Naive thymus-derived CD4-positive, alpha-beta T cell (primary cell): ENCODE data around the gene SNRPD2. TPM values are rescaled to one million over a fixed set of nuclear protein-coding genes. Genes with fewer than 3 reads are reported as not detected.

Experiments used
- ATAC-seq: fragments of 150-1000 bp; cut with Tn5 transposase; 2 replicates; pipeline ENCODE4 v1.10.0; 2021; ENCODE audit warnings: mild to moderate bottlenecking, moderate library complexity
- CTCF ChIA-PET: fragments of 350-600 bp; sonication (Branson Sonifier 250); formaldehyde crosslinking; loops from one replicate; lab custom pipeline; 2021; ENCODE audit warnings: antibody characterized with exemption; lab: Charles Lee
- POLR2A ChIA-PET: fragments of 350-600 bp; sonication (Branson Sonifier 250); formaldehyde crosslinking; loops from one replicate; lab custom pipeline; 2021; ENCODE audit warnings: antibody characterized with exemption, inconsistent platforms; lab: Charles Lee
- DNase-seq, 9 donors: peaks; one replicate each; pipeline versions ENCODE4 v3.0.0 to v3.0.0-alpha.2; 2020 to 2022; ENCODE audit warnings: mixed read lengths in 1 of 9
- H3K27ac ChIP-seq: one replicate; pipeline ENCODE4 v1.7.0; 2013; ENCODE audit warnings: mild to moderate bottlenecking, low read depth, low read length, moderate library complexity
- H3K27me3 ChIP-seq, 2 donors: one replicate each; pipeline ENCODE4 v1.7.0; 2013; ENCODE audit warnings: low read length in 2 of 2, mild to moderate bottlenecking in 2 of 2, moderate library complexity in 2 of 2; ENCODE audit not compliant: control insufficient read depth in 2 of 2, insufficient read depth in 2 of 2
- H3K36me3 ChIP-seq, 3 experiments: 1 replicate in 2 of 3; 2 replicates in 1 of 3; pipeline ENCODE4 v1.7.0; 2013; ENCODE audit warnings: low read length in 3 of 3, mild to moderate bottlenecking in 3 of 3, moderate library complexity in 1 of 3; ENCODE audit not compliant: insufficient read depth in 3 of 3, control insufficient read depth in 2 of 3
- H3K4me1 ChIP-seq, 2 donors: one replicate each; pipeline ENCODE4 v1.7.0; 2013; ENCODE audit warnings: low read length in 2 of 2, mild to moderate bottlenecking in 2 of 2, moderate library complexity in 1 of 2; ENCODE audit not compliant: control insufficient read depth in 2 of 2, insufficient read depth in 2 of 2
- H3K4me3 ChIP-seq: 2 replicates; pipeline ENCODE4 v1.7.0; 2013; ENCODE audit warnings: mild to moderate bottlenecking, low read length
- H3K9me3 ChIP-seq, 3 experiments: 1 replicate in 2 of 3; 2 replicates in 1 of 3; pipeline ENCODE4 v1.7.0; 2013; ENCODE audit warnings: low read length in 3 of 3; ENCODE audit not compliant: control insufficient read depth in 2 of 3
- H3K27ac Mint-ChIP-seq, 9 donors: one replicate each; pipeline ENCODE4 v1.8.0; 2020 to 2022; ENCODE audit warnings: mixed read lengths in 9 of 9, mild to moderate bottlenecking in 8 of 9, moderate library complexity in 5 of 9, inconsistent platforms in 2 of 9
- H3K27me3 Mint-ChIP-seq, 5 donors: one replicate each; pipeline ENCODE4 v1.8.0; 2021 to 2022; ENCODE audit warnings: mixed read lengths in 5 of 5, mild to moderate bottlenecking in 1 of 5
- H3K36me3 Mint-ChIP-seq, 5 donors: one replicate each; pipeline ENCODE4 v1.8.0; 2020 to 2022; ENCODE audit warnings: mixed read lengths in 5 of 5, mild to moderate bottlenecking in 3 of 5, inconsistent platforms in 1 of 5
- H3K4me1 Mint-ChIP-seq, 7 donors: one replicate each; pipeline ENCODE4 v1.8.0; 2020 to 2022; ENCODE audit warnings: mixed read lengths in 7 of 7, mild to moderate bottlenecking in 3 of 7, inconsistent platforms in 1 of 7
- H3K4me3 Mint-ChIP-seq, 10 donors: one replicate each; pipeline ENCODE4 v1.8.0; 2020 to 2022; ENCODE audit warnings: mild to moderate bottlenecking in 10 of 10, mixed read lengths in 10 of 10, moderate library complexity in 6 of 10, inconsistent platforms in 2 of 10
- H3K9me3 Mint-ChIP-seq, 11 donors: one replicate each; pipeline ENCODE4 v1.8.0; 2020 to 2022; ENCODE audit warnings: mixed read lengths in 11 of 11, mild to moderate bottlenecking in 4 of 11, inconsistent platforms in 1 of 11, moderate library complexity in 1 of 11
- intact Hi-C, 2 donors: fragments of 100-400 bp; cut with micrococcal nuclease; formaldehyde crosslinking; loops; one replicate each; pipeline ENCODE4 v1.15.1; 2023
- microRNA-seq: library from miRNA; unstranded; fragments of <30 nt; microRNA quantifications from one replicate; pipeline ENCODE4 v1.2.0, GENCODE V29; 2022; ENCODE audit warnings: borderline microRNAs expressed
- polyA plus RNA-seq, 2 donors: library from polyadenylated mRNA; unstranded; fragments of 300-500 nt; fragmentation: Illumina TruSeq; gene quantifications; one replicate each; pipeline ENCODE4 v1.2.3, GENCODE V29; 2021
- total RNA-seq, 6 experiments: library from RNA in 5 of 6; stranded (reverse) in 5 of 6; gene quantifications; 1 replicate in 5 of 6; 2 replicates in 1 of 6; pipeline ENCODE4 v1.2.3 and lab custom pipeline; 2021 to 2026

SNRPD2 gene
- total and polyA plus RNA-seq, 7 experiments from 2014 or later, result 301 to 1,262 (median 431) TPM

- peaks cover 0 to 3% (median 0%) of the 10 kb centered on the region in 5 donors for H3K27me3 Mint-ChIP-seq
- H3K4me1 Mint-ChIP-seq, result peaks cover 31 to 47% (median 41%) of the 10 kb centered on the region in 7 donors
- POLR2A ChIA-PET, result interaction anchor here (0.8 to 1.6 kb wide), 3 partner anchors 10 to 135 kb away, joined by 3 to 6 read pairs (median 4); no protein-coding TSS in a partner anchor
- CTCF ChIA-PET, result interaction anchor here (0.6 to 4.7 kb wide), 11 partner anchors 9 to 289 kb away, joined by 3 to 44 read pairs (median 5); no protein-coding TSS in a partner anchor
- Histone ChIP-seq H3K27ac (no peak overlapping the region), H3K27me3 (no peaks in the 10 kb centered on the region), H3K9me3 (no peaks in the 10 kb centered on the region), H3K36me3 (no peaks in the 10 kb centered on the region), H3K4me3 (peak overlapping the region; percentile 76), H3K4me1 (peaks cover 19 to 25% of the 10 kb centered on the region in 2 donors)
- peaks cover 0 to 3% (median 0%) of the 10 kb centered on the region in 11 donors for H3K9me3 Mint-ChIP-seq
- intact Hi-C loops, result loop anchor here in 1 of 2 donors (1.0 to 2.0 kb wide), 2 partner anchors 24 to 57 kb away; partner anchors contain the start of gene OPA3
- DNase-seq, result peak in 1 of 9 donors; percentile 55
- peak overlapping the region; percentile 68 to 96 (median 83) for H3K27ac Mint-ChIP-seq
- peaks cover 0 to 11% (median 0%) of the 10 kb centered on the region in 5 donors for H3K36me3 Mint-ChIP-seq
- ATAC-seq, result no peak
- H3K4me3 Mint-ChIP-seq, result peak overlapping the region; percentile 81 to 91 (median 86)
Observed at GRCh38 chr19:45640849-45641273, 50.9 kb downstream of the SNRPD2 start.

GRCh38 chr19:45638930-45639729 lies 52.6 kb downstream of the SNRPD2 start, which contains the start of gene EML2:
Gene EML2, minus strand, starts transcription at chr19:45639397. Its CDS starts 21 bp downstream, at chr19:45639376.
- no peaks in the 10 kb centered on the region for H3K27me3 ChIP-seq
- H3K9me3 Mint-ChIP-seq, result peaks cover 0 to 3% (median 0%) of the 10 kb centered on the region in 11 donors
- peaks cover 31 to 42% (median 39%) of the 10 kb centered on the region in 7 donors for H3K4me1 Mint-ChIP-seq
- POLR2A ChIA-PET, result interaction anchor here (0.6 to 1.6 kb wide), 3 partner anchors 21 to 1256 kb away, joined by 3 to 6 read pairs (median 6); no protein-coding TSS in a partner anchor
- peak within 1 kb of the TSS; percentile 70 for H3K27ac ChIP-seq
- H3K4me1 ChIP-seq, result peaks cover 18 to 25% of the 10 kb centered on the region in 2 donors
- CTCF ChIA-PET, result interaction anchor here (0.7 to 2.0 kb wide), 3 partner anchors 8 to 200 kb away, joined by 3 to 9 read pairs (median 3); no protein-coding TSS in a partner anchor
- H3K27me3 Mint-ChIP-seq, result no peaks in the 10 kb centered on the region
- ATAC-seq (no peak), DNase-seq (peak; percentile 28 to 73 (median 44))
- H3K4me3 Mint-ChIP-seq, result peak within 1 kb of the TSS; percentile 90 to 97 (median 95)
- no peaks in the 10 kb centered on the region for H3K36me3 ChIP-seq
- H3K27ac Mint-ChIP-seq, result peak within 1 kb of the TSS; percentile 78 to 93 (median 88)
- peak within 1 kb of the TSS; percentile 83 for H3K4me3 ChIP-seq
- no peaks in the 10 kb centered on the region for H3K9me3 ChIP-seq
- intact Hi-C loops, result no loop called here
- H3K36me3 Mint-ChIP-seq, result peaks cover 0 to 11% (median 0%) of the 10 kb centered on the region in 5 donors

GRCh38 chr19:45637890-45638667 lies 53.7 kb downstream of the SNRPD2 start:
- H3K27me3 Mint-ChIP-seq, result no peaks in the 10 kb centered on the region
- POLR2A ChIA-PET, result interaction anchor here (0.6 to 0.8 kb wide), 2 partner anchors 13 to 33 kb away, joined by 3 to 5 read pairs; no protein-coding TSS in a partner anchor
- H3K27ac ChIP-seq, result no peak overlapping the region
- peak overlapping the region; percentile 83 for H3K4me3 ChIP-seq
- DNase-seq (no peak), ATAC-seq (no peak)
- no peaks in the 10 kb centered on the region for H3K27me3 ChIP-seq
- H3K9me3 Mint-ChIP-seq, result peaks cover 0 to 3% (median 0%) of the 10 kb centered on the region in 11 donors
- H3K9me3 ChIP-seq, result no peaks in the 10 kb centered on the region
- peak overlapping the region in 1 of 9 donors; percentile 88 for H3K27ac Mint-ChIP-seq
- CTCF ChIA-PET, result interaction anchor here (0.6 to 0.7 kb wide), 2 partner anchors 23 to 991 kb away, joined by 3 to 4 read pairs; no protein-coding TSS in a partner anchor
- H3K36me3 Mint-ChIP-seq, result peaks cover 0 to 12% (median 0%) of the 10 kb centered on the region in 5 donors
- H3K4me3 Mint-ChIP-seq, result peak overlapping the region; percentile 45 to 96 (median 95)
- intact Hi-C loops, result no loop called here
- H3K4me1 Mint-ChIP-seq, result peaks cover 26 to 36% (median 33%) of the 10 kb centered on the region in 7 donors
- peaks cover 0 to 2% (median 0%) of the 10 kb centered on the region in 3 experiments for H3K36me3 ChIP-seq
- peaks cover 18 to 25% of the 10 kb centered on the region in 2 donors for H3K4me1 ChIP-seq

Small RNAs within 50 kb of the gene (microRNA-seq; reads per million reads assigned to microRNA genes)
- gene MIR330, result 63.2 reads per million, percentile 49 among the genes with 10 or more reads in this experiment
- gene MIR642A, result not detected
- not detected for gene MIR642B

Other genes with a start within 250 kb of the SNRPD2 start
- gene FOSB, start 224.0 kb downstream of the SNRPD2 start, total RNA-seq, result 1,000 to 10,000 TPM in 1 of 5 experiments, 100 to 1,000 TPM in 1, 10 to 100 TPM in 2, 1 to 10 TPM in 1; 2.1 to 1,925 (median 22.8) TPM
- 1 to 10 TPM; 3.0 to 5.3 TPM for gene FOSB, start 224.0 kb downstream of the SNRPD2 start, polyA plus RNA-seq
- 1 to 10 TPM in 4 of 5 experiments, under 1 TPM in 1; 0.86 to 3.1 (median 2.4) TPM for gene RTN2, start 194.9 kb downstream of the SNRPD2 start, total RNA-seq
- under 1 TPM; 0.30 to 0.37 TPM for gene RTN2, start 194.9 kb downstream of the SNRPD2 start, polyA plus RNA-seq
- gene PPM1N, start 193.5 kb downstream of the SNRPD2 start, total RNA-seq, result 1 to 10 TPM; 1.3 to 8.5 (median 7.8) TPM
- 1 to 10 TPM; 2.8 to 4.0 TPM for gene PPM1N, start 193.5 kb downstream of the SNRPD2 start, polyA plus RNA-seq
- gene VASP, start 184.5 kb downstream of the SNRPD2 start, total RNA-seq, result 100 to 1,000 TPM in 2 of 5 experiments, 10 to 100 TPM in 3; 71.3 to 206 (median 82.6) TPM
- 10 to 100 TPM; 27.0 to 39.7 TPM for gene VASP, start 184.5 kb downstream of the SNRPD2 start, polyA plus RNA-seq
- 10 to 100 TPM in 1 of 5 experiments, 1 to 10 TPM in 4; 7.8 to 14.3 (median 9.0) TPM for gene OPA3, start 107.2 kb downstream of the SNRPD2 start, total RNA-seq
- gene OPA3, start 107.2 kb downstream of the SNRPD2 start, polyA plus RNA-seq, result 10 to 100 TPM in 1 of 2 donors, 1 to 10 TPM in 1; 9.2 to 26.1 TPM
- not detected for gene GPR4, start 89.7 kb downstream of the SNRPD2 start, total RNA-seq
- not detected for gene GPR4, start 89.7 kb downstream of the SNRPD2 start, polyA plus RNA-seq
- 100 to 1,000 TPM in 1 of 5 experiments, 10 to 100 TPM in 4; 57.4 to 128 (median 58.6) TPM for gene EML2, start 52.6 kb downstream of the SNRPD2 start, total RNA-seq
- 10 to 100 TPM; 11.3 to 17.5 TPM for gene EML2, start 52.6 kb downstream of the SNRPD2 start, polyA plus RNA-seq
- gene GIPR, start 23.7 kb downstream of the SNRPD2 start, total RNA-seq, result 1 to 10 TPM; 4.6 to 7.4 (median 6.0) TPM
- under 1 TPM in 1 of 2 donors, not detected in 1; 0.15 TPM for gene GIPR, start 23.7 kb downstream of the SNRPD2 start, polyA plus RNA-seq
- 1 to 10 TPM; 6.1 to 8.9 (median 7.9) TPM for gene QPCTL, start 713 bp upstream of the SNRPD2 start, total RNA-seq
- 1 to 10 TPM; 1.2 to 1.9 TPM for gene QPCTL, start 713 bp upstream of the SNRPD2 start, polyA plus RNA-seq
- gene FBXO46, start 38.9 kb upstream of the SNRPD2 start, total RNA-seq, result 10 to 100 TPM; 21.2 to 52.9 (median 36.6) TPM
- gene FBXO46, start 38.9 kb upstream of the SNRPD2 start, polyA plus RNA-seq, result 10 to 100 TPM; 11.1 to 17.5 TPM
- not detected for gene MEIOSIN, start 41.5 kb upstream of the SNRPD2 start, total RNA-seq
- gene MEIOSIN, start 41.5 kb upstream of the SNRPD2 start, polyA plus RNA-seq, result not detected
- 1 to 10 TPM in 4 of 5 experiments, under 1 TPM in 1; 0.92 to 2.3 (median 1.1) TPM for gene SIX5, start 77.3 kb upstream of the SNRPD2 start, total RNA-seq
- gene SIX5, start 77.3 kb upstream of the SNRPD2 start, polyA plus RNA-seq, result under 1 TPM; 0.15 to 0.17 TPM
- gene DMPK, start 90.5 kb upstream of the SNRPD2 start, total RNA-seq, result 10 to 100 TPM; 15.0 to 33.9 (median 25.2) TPM
- 1 to 10 TPM in 1 of 2 donors, under 1 TPM in 1; 0.20 to 1.8 TPM for gene DMPK, start 90.5 kb upstream of the SNRPD2 start, polyA plus RNA-seq
- 10 to 100 TPM; 18.7 to 43.2 (median 35.4) TPM for gene DMWD, start 100.9 kb upstream of the SNRPD2 start, total RNA-seq
- 1 to 10 TPM; 3.7 to 7.2 TPM for gene DMWD, start 100.9 kb upstream of the SNRPD2 start, polyA plus RNA-seq
- gene RSPH6A, start 123.4 kb upstream of the SNRPD2 start, total RNA-seq, result under 1 TPM; 0.20 to 0.78 (median 0.56) TPM
- not detected for gene RSPH6A, start 123.4 kb upstream of the SNRPD2 start, polyA plus RNA-seq
- gene SYMPK, start 171.2 kb upstream of the SNRPD2 start, total RNA-seq, result 100 to 1,000 TPM in 1 of 5 experiments, 10 to 100 TPM in 4; 81.3 to 110 (median 96.4) TPM
- gene SYMPK, start 171.2 kb upstream of the SNRPD2 start, polyA plus RNA-seq, result 10 to 100 TPM in 1 of 2 donors, 1 to 10 TPM in 1; 9.9 to 22.7 TPM
- gene FOXA3, start 172.4 kb upstream of the SNRPD2 start, total RNA-seq, result not detected
- not detected for gene FOXA3, start 172.4 kb upstream of the SNRPD2 start, polyA plus RNA-seq
- gene IRF2BP1, start 194.2 kb upstream of the SNRPD2 start, total RNA-seq, result 10 to 100 TPM; 16.4 to 38.7 (median 26.5) TPM
- gene IRF2BP1, start 194.2 kb upstream of the SNRPD2 start, polyA plus RNA-seq, result 10 to 100 TPM in 1 of 2 donors, 1 to 10 TPM in 1; 6.2 to 11.6 TPM
- gene MYPOP, start 210.7 kb upstream of the SNRPD2 start, total RNA-seq, result 10 to 100 TPM in 3 of 5 experiments, 1 to 10 TPM in 2; 7.0 to 14.5 (median 11.2) TPM
- gene MYPOP, start 210.7 kb upstream of the SNRPD2 start, polyA plus RNA-seq, result under 1 TPM; 0.15 to 0.40 TPM
- not detected for gene NANOS2, start 222.8 kb upstream of the SNRPD2 start, total RNA-seq
- gene NANOS2, start 222.8 kb upstream of the SNRPD2 start, polyA plus RNA-seq, result not detected